Measurements from ENCODE around the gene FAM241B.
A peak's percentile ranks its signal among the peaks of the same experiment; 100 is the strongest.

The FAM241B gene

GRCh38 chr10:69649786-69650550, 19.9 kb downstream of the FAM241B start:
- DNase-seq = peak; percentile 16

- no peak for DNase-seq
Measured at GRCh38 chr10:69650589-69651261, 20.7 kb downstream of the FAM241B start.

GRCh38 chr10:69651362-69651761, 21.3 kb downstream of the FAM241B start:
- DNase-seq = no peak

- DNase-seq = no peak
Measured at GRCh38 chr10:69652111-69652856, 22.2 kb downstream of the FAM241B start.

- DNase-seq = no peak
Measured at GRCh38 chr10:69652857-69653199, 22.8 kb downstream of the FAM241B start.

- DNase-seq = no peak
Measured at GRCh38 chr10:69653561-69653960, 23.5 kb downstream of the FAM241B start.

GRCh38 chr10:69655124-69655867, 25.2 kb downstream of the FAM241B start:
- DNase-seq = no peak

- DNase-seq = no peak
Measured at GRCh38 chr10:69655868-69656555, 26.0 kb downstream of the FAM241B start.

- no peak for DNase-seq
Measured at GRCh38 chr10:69656742-69657269, 26.8 kb downstream of the FAM241B start.

- DNase-seq = no peak
Measured at GRCh38 chr10:69657430-69657829, 27.4 kb downstream of the FAM241B start.

- DNase-seq = peak; percentile 23
Measured at GRCh38 chr10:69657866-69658265, 27.8 kb downstream of the FAM241B start.

GRCh38 chr10:69659241-69660038, 29.4 kb downstream of the FAM241B start:
- DNase-seq = no peak

GRCh38 chr10:69660296-69660695, 30.2 kb downstream of the FAM241B start:
- DNase-seq = no peak

GRCh38 chr10:69661414-69662172, 31.5 kb downstream of the FAM241B start:
- no peak for DNase-seq

GRCh38 chr10:69662173-69662877, 32.3 kb downstream of the FAM241B start:
- peak; percentile 6 for DNase-seq

- DNase-seq = no peak
Measured at GRCh38 chr10:69662901-69663300, 32.9 kb downstream of the FAM241B start.

- no peak for DNase-seq
Measured at GRCh38 chr10:69663369-69663947, 33.4 kb downstream of the FAM241B start.

- DNase-seq = peak; percentile 49
Measured at GRCh38 chr10:69665474-69666320, 35.6 kb downstream of the FAM241B start.

- DNase-seq = no peak
Measured at GRCh38 chr10:69666756-69667155, 36.7 kb downstream of the FAM241B start.

Data from NCI-H146 (cell line).